NCI-H1694 (cell line): ENCODE data around the gene NUB1.

Experiments
- DNase-seq: peaks from one replicate; lab custom pipeline; 2025; lab: John Stamatoyannopoulos, UW

Gene NUB1

DNA sequence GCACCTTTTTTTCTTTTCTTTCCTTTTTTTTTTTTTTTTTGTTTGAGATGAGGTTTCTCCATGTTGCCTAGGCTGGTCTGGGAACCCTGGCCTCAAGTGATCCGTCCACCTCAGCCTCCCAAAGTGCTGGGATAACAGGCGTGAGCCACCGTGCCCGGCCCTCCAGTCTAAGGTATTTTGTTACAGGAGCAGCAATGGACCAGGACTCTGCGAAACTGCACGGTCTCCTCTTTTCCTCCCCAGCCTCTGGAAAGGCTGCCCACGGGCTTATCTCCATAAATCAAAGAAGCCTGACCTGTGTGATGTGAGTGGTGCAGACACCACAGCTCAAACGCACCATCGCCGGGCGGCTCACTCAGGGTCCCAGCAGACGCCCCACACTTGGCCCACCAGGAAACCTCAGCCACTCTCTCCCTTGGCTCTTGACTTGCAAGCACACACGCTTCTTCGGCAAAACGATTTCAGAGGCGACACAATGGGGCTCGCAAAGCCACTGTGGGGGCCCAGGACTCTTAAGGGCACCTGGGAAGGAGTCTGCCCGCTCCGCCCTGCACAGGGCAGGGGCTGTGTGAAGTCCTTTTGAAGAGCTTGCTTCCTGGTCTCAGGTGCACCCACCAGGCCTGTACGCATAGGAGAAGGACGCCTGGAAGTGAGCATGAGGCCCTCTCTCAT lies 47.6 kb downstream of the NUB1 start:
- no peak for DNase-seq

DNA sequence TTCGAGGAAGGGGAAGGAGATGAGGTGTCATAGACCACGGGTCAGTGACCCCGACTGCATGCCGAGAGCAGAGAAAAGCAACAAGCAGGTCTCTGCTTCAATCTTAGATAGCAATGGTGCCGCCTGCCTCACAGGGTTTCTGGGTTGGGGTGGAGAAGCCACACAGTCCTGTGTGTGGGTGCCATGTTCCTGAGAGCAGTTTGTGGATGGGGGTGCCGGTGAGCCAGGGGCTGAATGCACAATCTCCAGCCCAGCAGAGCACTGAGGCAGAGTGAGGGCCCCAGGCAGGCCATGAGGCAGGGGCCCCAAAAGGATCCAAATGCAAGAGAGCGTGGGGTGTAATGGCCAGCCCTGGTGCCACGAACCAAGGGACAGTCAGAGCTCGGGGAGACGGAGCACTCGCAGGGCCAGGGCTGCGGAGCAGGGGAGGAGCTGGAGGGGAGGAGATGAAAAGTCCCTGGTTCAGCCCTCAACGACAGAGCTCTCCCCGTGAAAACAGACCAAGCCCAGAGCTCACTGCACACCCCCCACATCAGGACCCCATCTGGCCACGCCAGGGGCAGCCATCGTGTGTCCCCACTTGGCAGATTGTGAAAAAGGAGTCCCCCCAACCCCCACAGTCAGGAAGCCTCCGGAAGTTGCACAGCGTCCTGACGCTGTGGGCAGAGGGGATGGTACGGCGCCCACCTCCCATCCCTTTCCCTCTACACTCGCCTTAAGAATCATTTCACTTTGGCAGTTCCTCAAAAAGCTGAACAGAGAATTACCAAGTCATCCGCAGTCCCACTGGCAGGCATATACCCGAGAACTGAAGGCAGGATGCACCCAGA lies 48.4 kb downstream of the NUB1 start:
- no peak for DNase-seq

DNA sequence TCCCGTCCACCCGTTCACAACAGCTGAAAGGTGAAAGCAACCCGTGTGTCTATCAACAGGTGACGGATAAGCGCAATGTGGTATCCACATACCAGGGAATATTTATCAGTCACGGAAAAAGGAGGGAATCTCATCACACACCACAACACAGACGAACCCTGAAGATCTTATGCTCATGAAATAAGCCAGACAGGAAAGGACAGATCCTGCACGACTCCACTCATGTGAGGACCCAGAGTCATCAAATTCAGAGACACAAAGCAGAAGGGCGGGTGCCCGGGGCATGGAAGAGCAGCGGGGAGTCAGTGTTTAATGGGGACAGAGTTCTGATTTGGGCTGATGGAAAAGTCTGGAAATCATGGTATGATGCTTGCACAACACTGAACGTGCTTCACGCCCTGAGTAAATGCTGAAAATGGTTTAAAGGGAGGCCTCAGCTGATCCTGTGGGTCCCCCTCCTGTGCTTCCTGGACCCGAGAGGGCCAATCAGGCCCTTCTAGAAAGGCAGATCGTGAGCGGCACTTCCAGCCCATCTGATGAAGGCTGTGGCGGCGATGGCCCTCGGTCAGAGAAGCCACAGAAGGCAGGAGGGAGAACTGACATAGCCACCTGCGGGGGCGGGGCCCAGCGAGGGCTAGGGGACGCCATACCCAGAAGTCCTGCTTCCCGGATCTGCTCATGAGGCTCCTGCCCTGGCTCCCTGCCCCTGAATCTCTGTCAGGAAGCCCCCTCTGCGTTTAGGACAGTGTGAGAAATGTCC lies 49.2 kb downstream of the NUB1 start:
- DNase-seq: no peak

DNA sequence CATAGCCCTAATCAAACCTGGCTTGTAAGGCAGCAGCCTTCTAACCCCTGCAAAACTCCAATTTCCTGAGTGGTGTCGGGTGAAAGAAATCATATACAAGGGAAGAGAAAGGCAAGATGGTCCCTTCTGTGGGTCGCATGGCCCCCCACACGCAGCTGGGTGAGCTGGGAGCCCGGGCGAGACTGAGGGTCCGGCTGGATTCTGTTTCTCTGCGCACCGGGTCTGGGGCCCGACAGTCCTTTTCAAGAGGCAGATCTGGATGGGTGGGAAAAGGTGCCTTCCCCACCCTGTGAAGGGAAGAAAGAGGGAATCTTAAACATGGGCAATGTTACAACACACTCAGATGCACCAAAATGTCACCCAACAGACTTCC lies 49.7 kb downstream of the NUB1 start:
- no peak for DNase-seq

DNA sequence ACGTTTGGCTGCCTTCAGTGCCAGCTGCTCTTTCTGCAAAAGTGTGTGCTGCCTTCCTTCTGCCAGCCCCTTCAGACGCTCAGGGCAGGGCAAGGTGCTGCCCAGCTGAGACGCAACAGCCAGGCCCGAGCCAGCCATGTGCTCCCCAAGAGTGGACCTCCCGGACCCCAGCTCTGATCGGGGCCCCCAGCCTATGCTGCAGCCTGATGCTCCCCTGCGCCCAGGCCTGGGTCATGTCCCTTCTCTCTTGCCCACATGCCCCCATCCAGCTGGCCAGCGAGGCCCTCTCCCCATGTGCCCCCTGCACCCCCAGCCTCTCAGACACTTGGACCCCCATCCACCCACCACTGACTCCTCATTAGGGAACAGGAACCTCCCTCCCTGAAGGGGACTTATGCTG lies 50.4 kb downstream of the NUB1 start:
- no peak for DNase-seq

DNA sequence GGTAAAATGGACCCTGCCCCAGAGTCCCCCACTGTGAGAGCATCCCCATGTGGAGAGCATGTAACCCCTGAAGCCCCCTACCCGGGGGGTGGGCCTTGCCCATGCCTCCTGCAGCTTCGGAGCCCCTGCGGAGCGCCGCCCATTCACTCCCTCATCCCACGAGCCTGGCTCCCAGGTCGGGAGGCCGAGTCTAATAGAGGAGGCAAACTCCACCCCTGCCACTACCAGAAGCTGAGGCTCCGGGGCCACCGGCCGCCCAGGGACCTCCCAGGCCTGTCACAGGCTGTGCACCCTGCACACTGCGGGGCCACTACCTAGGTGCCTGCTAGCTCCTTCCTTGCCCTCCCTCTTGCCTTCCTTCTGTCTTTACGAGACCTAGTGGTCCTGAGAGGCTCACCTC lies 50.8 kb downstream of the NUB1 start:
- DNase-seq: no peak

DNA sequence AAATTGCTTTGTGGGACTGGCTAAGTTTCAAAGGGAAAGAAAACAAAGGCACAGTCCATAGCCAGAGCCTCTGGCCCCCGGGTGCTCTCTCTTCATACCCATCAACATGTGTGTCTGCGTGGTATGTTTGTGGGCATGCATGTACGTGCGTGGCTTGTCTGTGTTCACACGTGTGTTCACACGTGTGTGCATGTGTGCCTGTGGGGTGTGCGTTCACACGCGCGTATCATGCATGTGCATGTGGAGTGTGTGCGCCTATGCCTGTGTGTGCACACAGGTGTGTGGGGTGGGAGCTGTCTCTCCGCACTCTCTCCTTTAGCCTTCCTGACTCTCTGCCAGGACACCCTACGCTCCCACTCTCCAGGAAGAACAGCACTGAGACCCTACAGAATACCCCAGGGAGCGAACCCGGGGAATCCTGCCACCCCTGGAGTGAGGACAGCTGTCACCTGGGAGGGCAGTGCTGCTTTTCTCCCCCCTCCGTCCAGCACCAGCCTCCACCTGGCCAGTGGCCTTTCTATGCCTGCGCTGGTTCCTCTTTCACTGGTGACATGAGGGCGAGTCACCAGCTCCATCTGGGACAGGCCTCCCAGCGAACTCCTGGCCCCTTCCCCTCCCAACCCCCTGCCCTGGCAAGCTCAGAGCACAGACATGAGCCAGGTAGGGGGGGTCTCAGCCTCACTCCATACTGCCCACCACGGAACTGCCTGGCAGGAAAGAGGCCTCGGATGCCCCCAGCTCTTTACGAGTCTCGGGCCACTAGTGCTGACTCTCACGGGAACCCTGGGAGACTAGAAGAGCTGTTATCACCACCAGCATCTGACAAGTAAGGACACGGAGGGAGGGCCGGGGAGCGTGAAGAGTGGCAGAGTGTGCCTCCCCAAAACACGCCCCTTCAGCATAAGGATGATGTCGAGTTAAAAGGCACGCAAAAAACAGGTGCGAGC lies 51.7 kb downstream of the NUB1 start:
- DNase-seq: no peak

DNA sequence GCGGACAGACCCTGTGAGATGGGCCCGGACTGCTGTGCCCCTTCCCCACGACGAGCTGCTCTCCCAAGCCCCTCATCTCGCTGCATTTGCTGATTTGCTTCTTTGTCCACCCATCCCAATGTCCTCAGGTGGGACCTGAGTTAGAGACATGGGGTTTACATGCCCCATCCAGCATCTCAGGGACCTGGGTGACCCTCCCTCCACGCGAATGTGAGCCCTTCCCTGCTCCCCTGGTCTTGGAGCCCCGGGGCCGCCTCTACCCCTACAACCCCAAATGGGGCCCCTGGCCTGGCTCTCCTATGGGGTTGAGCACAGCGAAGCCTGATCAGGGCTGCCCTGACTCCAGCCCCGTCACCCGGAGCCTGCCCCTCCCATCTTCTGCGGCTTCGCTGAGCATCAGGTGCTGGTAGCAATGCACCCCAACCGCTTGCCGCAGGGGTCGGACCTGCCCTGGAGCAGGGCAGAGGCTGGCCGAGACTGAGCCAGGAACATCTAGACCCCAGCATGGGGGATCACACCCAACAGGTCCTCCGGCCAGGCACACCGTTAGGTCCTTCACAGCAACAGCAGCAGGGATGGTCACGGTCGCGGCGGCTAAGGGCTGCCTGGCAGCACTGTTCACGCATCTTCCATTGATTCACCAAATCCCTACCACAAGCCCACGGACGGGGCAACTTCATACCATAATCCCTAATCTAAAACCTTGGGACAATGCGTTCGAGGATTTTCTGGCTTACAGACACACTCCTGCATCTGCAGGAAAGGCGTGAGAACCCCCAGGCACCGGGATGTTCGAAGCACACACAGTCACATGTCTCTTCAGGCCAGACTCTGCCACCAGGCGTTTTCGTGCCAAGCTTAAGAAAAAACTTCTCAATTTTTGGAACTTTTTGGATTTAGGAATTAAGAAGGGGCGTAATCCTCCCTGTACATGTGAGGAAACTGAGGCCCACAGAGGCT lies 52.7 kb downstream of the NUB1 start:
- no peak for DNase-seq

DNA sequence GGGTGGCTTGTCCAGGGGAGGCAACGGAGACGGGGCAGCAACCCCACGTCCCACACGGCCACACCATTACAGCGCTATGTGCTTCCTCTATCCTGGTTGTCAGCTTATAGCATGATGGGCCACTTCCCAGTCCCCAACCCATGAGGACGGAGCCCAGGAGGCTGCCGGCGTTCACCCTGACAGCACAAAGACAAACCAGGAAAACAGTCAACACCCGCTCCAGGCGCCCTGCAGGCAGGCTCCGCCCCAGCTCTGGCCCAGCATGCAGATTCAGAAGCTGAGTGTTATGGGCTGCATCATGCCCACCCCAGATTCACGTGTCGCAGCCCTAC lies 53.4 kb downstream of the NUB1 start:
- no peak for DNase-seq

DNA sequence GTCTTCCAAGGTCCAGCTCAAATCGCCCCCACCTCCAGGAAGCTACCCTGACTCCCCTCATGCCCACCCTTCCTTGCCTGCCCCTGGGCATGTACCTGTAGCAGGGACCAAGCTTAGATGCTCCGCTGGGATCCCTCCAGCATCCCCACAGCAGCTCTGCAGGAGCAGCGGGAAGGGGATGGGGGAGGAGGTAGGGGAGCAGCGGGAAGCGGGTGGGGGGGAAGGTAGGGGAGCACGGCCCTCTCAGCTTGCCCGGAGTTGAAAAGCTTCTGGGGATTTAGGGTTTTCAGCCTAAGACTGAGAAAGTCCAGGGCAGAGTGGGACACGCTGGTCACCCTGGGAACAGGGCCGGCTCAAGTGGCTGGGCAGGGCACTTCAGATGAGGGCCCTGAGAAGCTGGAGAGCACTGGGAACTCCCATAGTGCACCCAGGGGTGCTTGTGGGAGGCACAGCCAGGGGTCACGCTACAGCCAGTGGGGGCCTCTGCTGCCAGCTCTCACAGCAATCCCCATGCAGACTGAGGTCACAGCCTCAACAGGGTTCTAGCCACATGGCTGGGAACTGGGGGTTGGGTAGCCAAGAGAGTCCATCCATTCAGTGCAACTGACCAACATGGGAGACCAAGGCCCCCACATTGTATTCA lies 54.8 kb downstream of the NUB1 start:
- no peak for DNase-seq

DNA sequence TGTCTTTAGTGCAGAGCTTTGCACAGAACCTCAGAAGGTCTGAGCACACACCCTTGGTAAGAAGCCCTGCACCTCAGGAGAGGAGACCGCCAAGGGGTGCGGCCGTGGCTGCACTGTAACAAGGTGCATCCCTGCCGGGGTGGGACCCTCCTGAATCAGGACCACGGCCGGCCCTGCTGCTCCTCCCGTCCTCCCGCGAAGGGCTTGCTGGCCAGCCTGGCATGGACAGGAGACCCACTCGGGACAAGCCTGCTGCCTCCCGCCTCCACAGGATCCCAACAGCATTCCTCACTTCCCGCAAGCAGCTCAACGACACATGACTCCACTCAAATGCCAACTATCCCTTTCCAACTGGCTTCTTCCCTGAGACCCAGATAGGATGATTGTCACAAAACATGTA lies 55.4 kb downstream of the NUB1 start:
- no peak for DNase-seq

DNA sequence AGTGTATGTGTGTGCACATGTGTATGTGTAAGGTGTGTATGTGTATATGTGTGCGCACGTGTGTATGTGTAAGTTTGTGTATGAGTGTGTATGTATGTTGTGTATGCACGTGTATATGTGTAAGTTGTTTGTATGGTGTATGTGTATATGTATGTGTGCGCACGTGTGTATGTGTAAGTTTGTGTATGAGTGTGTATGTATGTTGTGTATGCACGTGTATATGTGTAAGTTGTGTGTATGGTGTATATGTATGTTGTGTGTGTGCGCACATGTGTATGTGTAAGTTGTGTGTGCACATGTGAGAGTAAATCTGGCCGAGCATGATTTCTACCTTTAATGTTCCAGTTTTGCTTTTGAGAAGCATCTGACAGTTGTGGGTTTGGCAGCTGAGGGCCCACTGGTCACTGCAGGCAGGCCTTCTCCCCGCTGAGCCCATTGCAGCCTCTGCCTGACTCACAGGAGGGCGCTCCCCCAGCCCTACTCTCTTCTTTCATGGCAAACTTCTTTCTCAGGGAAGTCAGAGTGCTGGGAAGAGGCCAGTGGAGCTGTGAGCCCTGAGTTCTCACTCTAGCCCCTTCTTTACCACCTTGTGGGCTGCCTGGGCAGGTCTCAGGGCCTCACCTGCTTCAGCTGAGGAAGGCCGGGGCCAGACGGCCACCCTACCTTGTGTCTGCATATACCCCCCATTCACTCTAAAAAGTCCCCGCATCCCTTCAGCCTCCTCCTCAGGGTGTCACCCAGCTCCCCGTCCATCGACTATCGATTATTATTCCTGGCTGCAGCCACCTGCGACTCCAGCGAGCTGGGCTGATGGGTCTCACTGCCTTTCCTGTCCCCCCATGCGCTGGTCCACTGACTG lies 57.1 kb downstream of the NUB1 start:
- DNase-seq: no peak

DNA sequence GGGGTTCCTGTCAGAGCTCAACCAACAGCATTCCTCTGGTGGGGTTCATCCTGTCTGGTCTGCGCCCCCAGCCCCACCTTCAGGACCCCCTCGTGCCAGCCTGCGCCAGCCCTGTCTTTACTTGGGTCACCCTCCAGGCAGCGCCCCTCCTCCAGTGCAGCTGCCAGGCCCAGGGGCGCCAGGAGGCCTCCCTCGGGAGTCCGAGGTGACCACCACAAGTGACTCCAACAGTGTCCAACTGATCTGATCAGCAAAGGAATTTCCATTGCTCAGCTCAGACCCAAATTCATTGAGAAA lies 57.6 kb downstream of the NUB1 start:
- DNase-seq: no peak

DNA sequence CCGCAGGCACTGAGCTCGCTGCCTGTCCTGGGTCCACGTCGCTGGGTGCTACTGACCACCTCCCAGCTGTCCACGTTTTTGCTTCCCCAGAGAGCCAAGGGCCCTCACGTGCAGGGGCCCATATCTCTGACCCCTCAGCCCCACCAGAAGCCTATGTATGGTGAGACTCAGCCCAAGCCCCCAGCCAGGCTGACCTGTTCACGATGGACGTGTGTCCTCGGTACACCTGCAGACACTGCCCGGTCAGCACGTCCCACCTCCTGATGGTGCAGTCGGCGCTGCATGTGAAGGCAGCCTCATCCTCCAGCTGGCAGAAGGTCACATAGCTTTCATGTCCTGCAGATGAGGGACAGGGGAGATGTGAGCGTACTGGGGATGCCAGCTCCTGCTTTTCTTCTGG lies 58.3 kb downstream of the NUB1 start:
- DNase-seq: no peak

DNA sequence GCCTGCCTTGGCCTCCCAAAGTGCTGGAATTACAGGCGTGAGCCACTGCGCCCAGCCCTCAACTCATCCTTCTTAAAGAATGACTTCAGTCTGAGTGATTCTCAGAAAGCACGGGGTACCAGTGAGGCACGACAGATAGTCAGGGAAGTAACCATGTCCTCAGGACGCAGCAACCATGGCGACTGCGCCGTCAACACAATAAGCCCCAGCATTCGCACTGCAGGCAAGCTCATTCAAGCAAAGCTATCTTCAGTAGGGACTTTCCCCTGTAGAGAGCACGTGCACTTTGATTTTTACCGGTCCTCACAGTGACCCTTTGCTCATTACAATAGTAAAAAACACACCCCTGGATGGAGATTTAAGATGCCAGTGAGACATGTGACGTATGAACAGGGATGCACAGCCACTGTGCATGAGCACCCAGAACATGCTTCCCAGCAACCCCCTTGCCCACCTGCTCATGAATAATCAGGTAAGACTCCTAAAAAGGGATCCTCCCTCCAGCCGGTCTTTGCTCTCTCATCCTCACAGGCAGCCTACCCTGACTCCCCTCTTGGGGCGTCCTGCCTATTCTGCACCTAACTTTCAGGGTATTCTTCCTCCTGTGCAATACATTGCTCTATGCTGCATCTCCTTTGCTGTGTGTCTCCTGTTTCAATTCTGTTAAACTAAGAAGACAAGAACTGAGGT lies 59.2 kb downstream of the NUB1 start:
- no peak for DNase-seq

DNA sequence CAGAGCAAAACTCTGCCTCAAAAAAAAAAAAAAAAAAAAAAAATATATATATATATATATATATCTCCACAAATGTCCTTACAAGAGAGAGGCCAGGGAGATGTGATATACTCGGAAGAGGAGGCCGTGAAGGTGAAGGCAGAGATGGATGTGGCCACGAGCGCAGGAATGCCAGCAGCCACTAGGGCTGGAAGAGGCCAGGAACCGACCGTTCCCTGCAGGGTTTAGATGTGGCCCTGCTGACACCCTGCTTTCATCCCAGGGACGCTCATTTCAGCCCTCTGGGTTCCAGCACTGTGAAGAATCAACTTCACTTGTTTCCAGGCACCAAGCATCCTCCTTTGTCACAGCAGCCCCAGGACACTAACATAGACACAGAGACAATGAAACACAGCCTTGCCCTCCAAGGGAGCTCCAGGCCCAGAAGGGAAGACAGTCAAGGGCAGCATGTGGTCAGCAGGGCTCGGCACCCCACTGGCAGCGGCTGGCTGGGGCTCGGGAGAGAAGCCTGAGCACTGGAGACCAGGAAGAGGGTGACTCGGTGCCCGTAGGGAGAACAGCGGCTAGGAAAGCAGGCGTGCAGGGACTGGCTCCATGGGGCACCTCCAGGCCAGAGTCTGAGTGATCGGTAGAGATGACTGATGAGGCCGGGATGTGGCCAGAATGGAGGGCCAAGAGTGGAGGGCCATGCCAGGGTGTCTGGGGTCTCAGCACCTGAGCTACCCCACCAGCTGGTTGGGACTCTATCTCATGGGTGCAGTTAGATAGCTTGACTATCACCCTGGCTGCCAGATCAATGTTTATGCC lies 60.6 kb downstream of the NUB1 start:
- no peak for DNase-seq

DNA sequence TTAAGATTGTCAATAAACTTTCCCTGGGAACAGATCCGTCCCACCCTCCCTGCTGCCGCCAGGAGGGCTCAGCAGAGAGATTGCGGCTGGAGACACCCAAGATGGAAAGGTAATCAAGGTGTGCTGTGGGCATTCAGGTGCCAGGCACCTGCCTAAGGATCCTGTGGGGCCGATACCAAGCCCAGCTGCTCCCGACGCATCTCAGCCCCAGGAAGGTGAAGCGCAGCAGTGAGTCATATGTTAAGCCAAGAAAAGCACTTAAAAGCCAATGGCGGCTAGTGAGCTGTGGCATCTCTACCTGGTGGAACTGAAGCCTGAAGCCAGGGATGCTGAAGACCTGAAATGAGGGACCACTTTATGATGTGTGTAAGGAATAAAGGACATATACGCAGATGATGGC lies 62.2 kb downstream of the NUB1 start:
- DNase-seq: no peak
